NCI-H524 (cell line): ENCODE data around the gene ANO7.
A peak's percentile ranks its signal among the peaks of the same experiment; 100 is the strongest.

Source experiments
- DNase-seq, 2 experiments: peaks; one replicate each; lab custom pipeline; 2025; lab: John Stamatoyannopoulos, UW

ANO7 gene

DNA sequence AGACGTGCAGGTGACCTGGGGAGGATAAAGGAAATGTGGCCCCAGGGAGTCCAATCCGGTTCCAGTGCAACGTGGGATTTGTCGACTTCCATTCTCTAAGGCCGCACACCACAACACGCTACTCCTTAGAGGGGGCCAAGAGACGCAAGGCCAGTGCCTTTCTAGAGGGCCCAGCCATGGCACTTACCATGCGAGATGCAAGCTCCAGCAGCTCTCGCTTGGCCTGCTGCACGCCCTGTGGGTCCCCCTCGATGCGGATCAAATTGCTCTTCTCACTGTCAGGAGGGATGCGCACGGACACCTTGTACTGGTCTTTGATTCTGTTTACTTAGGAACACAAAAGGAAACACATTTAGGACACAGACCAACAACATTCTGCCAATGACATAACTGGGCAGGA, 61.2 kb downstream of the ANO7 start:
- no peak for DNase-seq

- DNase-seq = no peak
These were observed 64.5 kb downstream of the ANO7 start for GRCh38 chr2:241252778-241253475.

DNA sequence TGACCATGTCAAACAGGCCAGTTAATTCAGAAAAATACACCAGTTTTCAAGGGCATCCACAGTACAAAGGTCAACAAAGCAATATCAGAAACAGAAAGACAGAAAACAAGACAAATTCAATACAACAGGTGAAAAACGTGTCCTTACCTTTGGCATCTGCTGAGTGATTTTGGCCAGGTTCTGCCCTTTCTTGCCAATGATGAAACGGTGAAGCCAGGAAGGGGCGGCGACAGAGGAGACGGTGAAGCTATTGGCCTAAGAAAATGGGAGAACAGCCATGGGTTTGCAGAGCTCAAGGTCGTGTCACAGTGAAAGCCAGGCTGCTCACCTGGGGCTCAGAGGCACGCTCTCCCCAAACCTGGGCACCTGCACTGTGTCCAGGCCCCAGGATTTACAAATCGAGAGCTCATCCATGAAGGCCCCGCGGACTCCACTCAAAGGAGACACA, 66.5 kb downstream of the ANO7 start:
- DNase-seq = no peak

- peak in 1 of 2 experiments; percentile 20 for DNase-seq
These were observed 67.2 kb downstream of the ANO7 start for GRCh38 chr2:241255542-241256167.

GRCh38 chr2:241256168-241256545, 67.7 kb downstream of the ANO7 start:
- no peak for DNase-seq

DNA sequence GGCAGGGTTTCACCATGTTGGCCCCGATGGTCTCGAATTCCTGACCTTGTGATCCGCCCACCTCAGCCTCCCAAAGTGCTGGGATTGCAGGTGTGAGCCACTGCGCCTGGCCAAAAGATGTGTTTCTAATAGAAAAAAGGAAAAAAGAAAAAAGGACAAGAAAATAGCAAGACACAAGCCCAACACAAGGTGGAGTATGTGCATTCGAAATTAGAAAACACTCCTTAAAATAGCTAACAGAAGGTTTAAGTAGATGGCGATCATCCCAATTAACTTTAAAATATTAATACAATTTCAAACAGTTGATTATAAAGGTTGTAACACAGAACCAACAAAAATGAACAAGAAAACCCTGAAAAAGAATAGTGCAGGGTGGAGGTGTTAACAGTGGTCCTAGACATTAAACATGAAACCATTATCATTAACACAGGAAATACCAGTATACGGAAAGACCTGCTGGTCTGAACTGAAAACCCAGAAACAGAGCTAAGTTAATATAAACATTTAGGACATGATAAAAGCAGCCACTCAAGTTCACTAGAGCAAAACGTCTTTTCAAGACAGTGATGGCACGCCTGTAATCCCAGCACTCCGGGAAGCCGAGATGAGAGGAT, 69.0 kb downstream of the ANO7 start:
- no peak for DNase-seq

- no peak for DNase-seq
These were observed 70.2 kb downstream of the ANO7 start for GRCh38 chr2:241258505-241259280.

GRCh38 chr2:241260911-241261310, 72.4 kb downstream of the ANO7 start:
- DNase-seq = no peak

GRCh38 chr2:241261628-241262027, 73.2 kb downstream of the ANO7 start:
- peak in 1 of 2 experiments; percentile 4 for DNase-seq

- no peak for DNase-seq
These were observed 74.6 kb downstream of the ANO7 start for GRCh38 chr2:241263061-241263460.

DNA sequence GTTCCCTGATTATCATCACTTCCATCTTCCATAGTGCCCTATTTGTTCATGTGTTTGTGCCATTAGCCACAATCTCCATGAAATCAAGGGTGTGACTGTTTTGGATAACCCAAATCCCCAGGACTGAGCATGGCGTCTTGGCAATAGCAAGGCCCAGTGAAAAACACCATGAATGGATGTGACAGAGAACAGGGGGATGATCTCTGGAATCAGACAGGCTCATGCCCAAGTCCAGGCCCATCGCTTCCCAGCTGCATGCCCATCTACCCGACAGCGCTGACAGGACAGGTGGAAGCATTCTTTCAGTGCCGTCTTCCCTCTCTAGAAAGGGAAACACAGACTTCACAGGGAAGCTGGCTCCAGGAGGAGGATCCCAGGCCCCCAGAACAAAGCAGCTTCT, 77.0 kb downstream of the ANO7 start:
- no peak for DNase-seq

- DNase-seq = no peak
These were observed 79.0 kb downstream of the ANO7 start for GRCh38 chr2:241267249-241268067.

- no peak for DNase-seq
These were observed 79.8 kb downstream of the ANO7 start for GRCh38 chr2:241268306-241268705.

GRCh38 chr2:241268716-241269445, 80.4 kb downstream of the ANO7 start:
- no peak for DNase-seq

DNA sequence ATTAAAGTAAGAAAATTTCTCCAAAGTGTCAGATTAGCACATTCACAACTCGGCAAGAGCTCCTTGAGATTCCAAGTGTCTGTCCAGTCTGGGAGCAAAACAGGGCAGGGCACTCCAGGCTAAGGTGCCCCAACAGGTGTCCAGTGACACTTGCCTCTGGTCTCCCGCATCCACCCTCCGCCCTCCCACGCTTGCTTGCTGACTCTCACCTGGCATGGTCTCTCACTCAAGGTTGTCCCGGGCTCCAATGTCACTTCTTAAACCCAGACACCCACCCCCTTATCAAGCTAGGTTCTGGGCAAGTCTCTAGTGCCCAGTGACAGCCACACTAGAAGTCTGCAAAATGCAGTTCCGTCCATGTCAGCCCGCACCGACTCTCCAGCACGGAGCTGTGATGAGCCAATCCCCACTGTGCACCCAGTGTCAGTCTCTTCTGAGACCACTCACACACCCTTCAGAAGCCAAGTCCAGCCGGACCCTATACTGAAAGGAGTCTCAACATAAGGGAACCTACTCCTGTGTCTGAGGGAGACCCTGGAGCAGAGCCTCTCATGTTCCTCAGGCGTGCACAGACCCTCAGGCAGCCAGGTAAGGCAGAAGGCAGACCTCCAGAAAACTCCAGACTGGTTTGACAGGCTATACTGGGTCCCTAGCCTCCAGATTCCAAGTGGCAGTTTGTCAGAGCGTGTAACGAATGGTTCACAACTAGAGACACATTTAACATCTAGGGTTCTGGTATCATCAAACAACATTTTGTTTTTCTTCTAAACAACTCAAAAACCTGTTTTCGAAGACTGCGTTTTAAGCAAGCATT, 81.4 kb downstream of the ANO7 start:
- no peak for DNase-seq

- no peak for DNase-seq
These were observed 82.1 kb downstream of the ANO7 start for GRCh38 chr2:241270531-241270930.

- no peak for DNase-seq
These were observed 83.3 kb downstream of the ANO7 start for GRCh38 chr2:241271706-241272302.

- DNase-seq = peak in 1 of 2 experiments; percentile 13
These were observed 84.1 kb downstream of the ANO7 start for GRCh38 chr2:241272303-241273209.
